SK-N-SH (cell line): Measurements from ENCODE around the gene E2F1. TPM values are rescaled to one million over a fixed set of nuclear protein-coding genes. Genes with fewer than 3 reads are reported as not detected.
A peak's percentile ranks its signal among the peaks of the same experiment; 100 is the strongest.

Source experiments
- CTCF ChIA-PET: fragments of 300-600, 350-600 bp; formaldehyde crosslinking; extraction: SDS; loops from one replicate; lab custom pipeline; 2021; lab: Yijun Ruan, JAX
- POLR2A ChIA-PET: fragments of 350-600 bp; sonication (Branson Sonifier 250); formaldehyde crosslinking; extraction: SDS; loops from one replicate; lab custom pipeline; 2020; ENCODE audit warnings: antibody characterized with exemption, inconsistent platforms; lab: Yijun Ruan, JAX
- DNase-seq: peaks from one replicate; pipeline ENCODE4 v3.0.0; 2012
- H2AFZ ChIP-seq: fragments of 200-600 bp; sonication (generic); 2 replicates; pipeline ENCODE4 v1.8.1; 2016; ENCODE audit warnings: antibody characterized with exemption, mild to moderate bottlenecking, low read depth
- H3F3A ChIP-seq: fragments of 200-600 bp; sonication (generic); replicated peaks from 2 replicates; pipeline ENCODE3; 2016; ENCODE audit warnings: antibody characterized with exemption, mild to moderate bottlenecking; ENCODE audit not compliant: insufficient read depth
- H3K27ac ChIP-seq, 2 experiments: fragments of 200-500 bp in 1 of 2; fragments of 200-600 bp in 1 of 2; sonication (Bioruptor generic) in 1 of 2; sonication (generic), shearing (Covaris generic) in 1 of 2; 2 replicates each; pipeline versions ENCODE4 v1.5.1 to v1.6.1; 2014 to 2016; ENCODE audit warnings: low read depth in 2 of 2, inconsistent platforms in 1 of 2, low read length in 1 of 2, mild to moderate bottlenecking in 1 of 2, mixed read lengths in 1 of 2
- H3K27me3 ChIP-seq: fragments of 200-600 bp; sonication (generic), shearing (Covaris generic); 2 replicates; pipeline ENCODE4 v1.6.1; 2016; ENCODE audit warnings: mixed run types; ENCODE audit not compliant: insufficient read depth
- H3K36me3 ChIP-seq, 2 experiments: fragments of 200-500 bp in 1 of 2; fragments of 200-600 bp in 1 of 2; sonication (Bioruptor generic) in 1 of 2; sonication (generic) in 1 of 2; replicated peaks in 1 of 2; 2 replicates each; pipeline versions ENCODE3 to v1.5.1; 2014 to 2016; ENCODE audit warnings: low read length in 1 of 2, mild to moderate bottlenecking in 1 of 2; ENCODE audit not compliant: insufficient read depth in 2 of 2, control insufficient read depth in 1 of 2
- H3K4me1 ChIP-seq, 2 experiments: fragments of 200-500 bp in 1 of 2; fragments of 200-600 bp in 1 of 2; sonication (Bioruptor generic) in 1 of 2; sonication (generic), shearing (Covaris generic) in 1 of 2; 2 replicates each; pipeline versions ENCODE4 v1.5.1 to v1.6.1; 2014 to 2016; ENCODE audit warnings: low read depth in 1 of 2, low read length in 1 of 2, mixed run types in 1 of 2; ENCODE audit not compliant: insufficient read depth in 2 of 2, control insufficient read depth in 1 of 2
- H3K4me2 ChIP-seq: fragments of 200-600 bp; sonication (generic), shearing (Covaris generic); 2 replicates; pipeline ENCODE4 v1.6.1; 2017; ENCODE audit warnings: mixed run types
- H3K4me3 ChIP-seq, 2 experiments: fragments of 200-500 bp in 1 of 2; fragments of 200-600 bp in 1 of 2; sonication (Bioruptor generic) in 1 of 2; sonication (generic), shearing (Covaris generic) in 1 of 2; 2 replicates each; pipeline versions ENCODE4 v1.5.1 to v1.8.1; 2014 to 2016; ENCODE audit warnings: low read depth in 2 of 2, inconsistent platforms in 1 of 2, low read length in 1 of 2, mild to moderate bottlenecking in 1 of 2, mixed read lengths in 1 of 2, moderate library complexity in 1 of 2
- H3K79me2 ChIP-seq: fragments of 200-600 bp; sonication (generic); 2 replicates; pipeline ENCODE4 v1.8.1; 2017; ENCODE audit warnings: mild to moderate bottlenecking; ENCODE audit not compliant: insufficient read depth
- H3K9ac ChIP-seq: fragments of 200-600 bp; sonication (generic); 2 replicates; pipeline ENCODE4 v1.6.1; 2017; ENCODE audit warnings: mixed run types
- H3K9me2 ChIP-seq: fragments of 200-600 bp; sonication (generic); 2 replicates; pipeline ENCODE4 v1.6.1; 2017; ENCODE audit warnings: mixed run types
- H3K9me3 ChIP-seq: fragments of 200-600 bp; sonication (generic); 2 replicates; pipeline ENCODE4 v1.6.1; 2017; ENCODE audit warnings: mixed run types, mild to moderate bottlenecking, moderate library complexity
- H4K20me1 ChIP-seq: fragments of 200-600 bp; sonication (generic); 2 replicates; pipeline ENCODE4 v1.6.1; 2017; ENCODE audit warnings: mild to moderate bottlenecking, mixed run types; ENCODE audit not compliant: insufficient read depth
- CHD2 ChIP-seq: fragments of 150-350 bp; IDR thresholded peaks from 2 replicates; pipeline ENCODE4 v1.6.1; 2018; ENCODE audit warnings: low read length; ENCODE audit not compliant: partially characterized antibody
- CTCF ChIP-seq: fragments of 200-600 bp; sonication (generic); IDR thresholded peaks from 2 replicates; pipeline ENCODE4 v1.6.1; 2017; ENCODE audit warnings: antibody characterized with exemption, mild to moderate bottlenecking, moderate library complexity
- EP300 ChIP-seq, 2 experiments: IDR thresholded peaks; 2 replicates each; pipeline versions ENCODE4 v1.4.0 to v1.6.1; 2012; ENCODE audit warnings: borderline replicate concordance in 1 of 2, low read depth in 1 of 2, low read length in 1 of 2
- FOSL2 ChIP-seq: IDR thresholded peaks from 2 replicates; pipeline ENCODE4 v1.4.0; 2012; ENCODE audit warnings: low read depth, mild to moderate bottlenecking, moderate library complexity, borderline replicate concordance
- GABPA ChIP-seq: IDR thresholded peaks from 2 replicates; pipeline ENCODE4 v1.4.0; 2012; ENCODE audit warnings: low read depth, mild to moderate bottlenecking
- JUND ChIP-seq: IDR thresholded peaks from 2 replicates; pipeline ENCODE4 v1.4.0; 2012
- MAX ChIP-seq: IDR thresholded peaks from 2 replicates; pipeline ENCODE4 v1.4.0; 2012; ENCODE audit warnings: low read depth
- MXI1 ChIP-seq: IDR thresholded peaks from 2 replicates; pipeline ENCODE4 v1.6.1; 2012; ENCODE audit warnings: mild to moderate bottlenecking, low read depth, low read length, improper control_type of control experiment
- NRF1 ChIP-seq: IDR thresholded peaks from 2 replicates; pipeline ENCODE4 v1.6.1; 2012; ENCODE audit warnings: low read depth, mild to moderate bottlenecking, low read length
- PBX3 ChIP-seq: IDR thresholded peaks from 2 replicates; pipeline ENCODE4; 2012
- POLR2AphosphoS5 ChIP-seq: IDR thresholded peaks from 2 replicates; pipeline ENCODE4 v1.6.1; 2012; ENCODE audit warnings: low read depth, low read length
- RAD21 ChIP-seq: IDR thresholded peaks from 2 replicates; pipeline ENCODE4 v1.6.1; 2012; ENCODE audit warnings: mild to moderate bottlenecking, low read length
- REST ChIP-seq: IDR thresholded peaks from 2 replicates; pipeline ENCODE4 v1.6.1; 2012; ENCODE audit warnings: mild to moderate bottlenecking, low read depth, low read length, moderate library complexity
- RFX5 ChIP-seq: IDR thresholded peaks from 2 replicates; pipeline ENCODE4 v1.6.1; 2012; ENCODE audit warnings: mild to moderate bottlenecking, improper control_type of control experiment, low read length
- RXRA ChIP-seq: IDR thresholded peaks from 2 replicates; pipeline ENCODE4 v1.4.0; 2012; ENCODE audit warnings: low read depth, mild to moderate bottlenecking, borderline replicate concordance
- SIN3A ChIP-seq: IDR thresholded peaks from 2 replicates; pipeline ENCODE4 v1.6.1; 2012; ENCODE audit warnings: low read depth, mild to moderate bottlenecking, low read length, moderate library complexity, borderline replicate concordance
- SMC3 ChIP-seq: IDR thresholded peaks from 2 replicates; pipeline ENCODE4 v1.6.1; 2012; ENCODE audit warnings: low read depth, low read length, improper control_type of control experiment
- TAF1 ChIP-seq: IDR thresholded peaks from 2 replicates; pipeline ENCODE4 v1.6.1; 2012; ENCODE audit warnings: low read depth, mild to moderate bottlenecking, low read length, moderate library complexity, borderline replicate concordance
- TCF12 ChIP-seq: IDR thresholded peaks from 2 replicates; pipeline ENCODE4 v1.4.0; 2012
- TEAD4 ChIP-seq: IDR thresholded peaks from 2 replicates; pipeline ENCODE4 v1.4.0; 2012; ENCODE audit warnings: mild to moderate bottlenecking, borderline replicate concordance; ENCODE audit not compliant: insufficient read depth
- YY1 ChIP-seq: IDR thresholded peaks from 2 replicates; pipeline ENCODE4 v1.4.0; 2012; ENCODE audit warnings: low read depth, mild to moderate bottlenecking
- ZBTB33 ChIP-seq: IDR thresholded peaks from 2 replicates; pipeline ENCODE4 v1.4.0; 2012; ENCODE audit warnings: low read depth, borderline replicate concordance
- WGBS: methylation state at CpG from one replicate; pipeline ENCODE4 v1.1.6; 2017; ENCODE audit warnings: low lambda C conversion rate; 5-methylcytosine and 5-hydroxymethylcytosine counted together
- polyA plus RNA-seq, 3 experiments: library from polyadenylated mRNA; depleted of rRNA; stranded (reverse); fragments of >200 nt; gene quantifications; 2 replicates each; pipeline ENCODE4 v1.2.3, GENCODE V29; 2012

E2F1 gene
- polyA plus RNA-seq, 1 of the 3 experiments (the other 2 are of a cell fraction), result 15.0 TPM

GRCh38 chr20:33731693-33732165 lies 45.5 kb upstream of the E2F1 start, which contains the start of gene ZNF341:
TSS of gene ZNF341 (plus strand) at chr20:33731996. CDS start at chr20:33732022, 26 bp downstream.
- Histone ChIP-seq H3K79me2 (no peaks in the 10 kb centered on the region), H4K20me1 (no peaks in the 10 kb centered on the region), H3K9me2 (no peaks in the 10 kb centered on the region), H3F3A (peaks cover 3% of the 10 kb centered on the region), H3K36me3 (peaks cover 0 to 3% of the 10 kb centered on the region in 2 experiments), H3K9ac (peak within 1 kb of the TSS; percentile 66), H3K4me1 (peaks cover 10 to 14% of the 10 kb centered on the region in 2 experiments; a peak in 2 of 4 replicates), H3K9me3 (peaks cover 6% of the 10 kb centered on the region), H3K27ac (peak within 1 kb of the TSS; percentile 59 to 87), H3K27me3 (no peaks in the 10 kb centered on the region), H3K4me2 (peak within 1 kb of the TSS; percentile 90), H2AFZ (peak within 1 kb of the TSS; percentile 97), H3K4me3 (peak within 1 kb of the TSS; percentile 46 to 66)
- TF ChIP-seq REST (no peak), TCF12 (no peak), RXRA (no peak), GABPA (no peak), JUND (no peak), EP300 (IDR thresholded peaks at IDR 0.05; ENCODE audit: borderline replicate concordance in 1 of 2, low read depth in 1 of 2, low read length in 1 of 2) (no peak), TEAD4 (0 out of 2 replicates have a peak, but pooled peaks have one; percentile 8), SIN3A (no peak), ZBTB33 (no peak), CTCF (peak; percentile 81), MAX (peak; percentile 74), FOSL2 (no peak), RFX5 (no peak), TAF1 (peak; percentile 67), RAD21 (peak; percentile 75), POLR2AphosphoS5 (no peak), CHD2 (no peak), MXI1 (no peak; the same call in 1 of the 2 replicates), PBX3 (no peak), YY1 (peak; percentile 88), SMC3 (peak; percentile 76), NRF1 (no peak; the same call in 1 of the 2 replicates)
- ChIA-PET CTCF (interaction anchor here (0.6 to 2.5 kb wide), 21 partner anchors 8 to 378 kb away, joined by 3 to 18 read pairs (median 4); partner anchors contain the start of genes CHMP4B, E2F1 and PXMP4), POLR2A (interaction anchor here (0.6 to 1.3 kb wide), 5 partner anchors 12 to 262 kb away, joined by 3 to 4 read pairs (median 3); partner anchors contain the start of gene RALY)
- 55% methylated on average over 13 of the region's 57 CpGs for WGBS
- peak; percentile 93 for DNase-seq
